ENCODE results near the gene MKNK1.

The MKNK1 gene

GRCh38 chr1:46512792-46513190 is 91.3 kb downstream of the MKNK1 start:
- peaks cover 19% of the 10 kb centered on the region; the same call in 1 of the 2 replicates for H3K27me3 ChIP-seq (ENCODE audit: control insufficient read depth, low read length)
- H3K36me3 ChIP-seq (ENCODE audit: control insufficient read depth, low read length) = no peaks in the 10 kb centered on the region
- no peaks in the 10 kb centered on the region for H3K4me1 ChIP-seq (ENCODE audit: control insufficient read depth, low read length)
- H3K4me2 ChIP-seq (ENCODE audit: low read length) = no peak overlapping the region
- H4K20me1 ChIP-seq (ENCODE audit: control insufficient read depth, insufficient read depth, low read depth, low read length) = no peaks in the 10 kb centered on the region; the same call in 1 of the 2 replicates
- no peaks in the 10 kb centered on the region for H3F3A ChIP-seq (ENCODE audit: control insufficient read depth, insufficient read depth)
- H3K79me2 ChIP-seq (ENCODE audit: control insufficient read depth, low read length) = no peaks in the 10 kb centered on the region
- H3K9me2 ChIP-seq (replicated peaks; ENCODE audit: control insufficient read depth, low read length) = no peaks in the 10 kb centered on the region
- H3K4me3 ChIP-seq (ENCODE audit: low read length) = no peak overlapping the region
- no peak overlapping the region for H3K27ac ChIP-seq (ENCODE audit: low read depth, low read length)
- TF ChIP-seq EZH2phosphoT487 (IDR thresholded peaks at IDR 0.05; ENCODE audit: borderline replicate concordance, low read length) (no peak), CTCF (IDR thresholded peaks at IDR 0.05; ENCODE audit: low read depth, low read length, poor library complexity, severe bottlenecking) (no peak)
- no peaks in the 10 kb centered on the region for H3K9me3 ChIP-seq (ENCODE audit: control insufficient read depth, insufficient read depth, low read length)

- Histone ChIP-seq H3F3A (ENCODE audit: control insufficient read depth, insufficient read depth) (no peaks in the 10 kb centered on the region), H4K20me1 (ENCODE audit: control insufficient read depth, insufficient read depth, low read depth, low read length) (no peaks in the 10 kb centered on the region; the same call in 1 of the 2 replicates), H3K79me2 (ENCODE audit: control insufficient read depth, low read length) (no peaks in the 10 kb centered on the region), H3K27ac (ENCODE audit: low read depth, low read length) (no peak overlapping the region), H3K9me3 (ENCODE audit: control insufficient read depth, insufficient read depth, low read length) (no peaks in the 10 kb centered on the region), H3K9me2 (replicated peaks; ENCODE audit: control insufficient read depth, low read length) (no peaks in the 10 kb centered on the region), H3K4me2 (ENCODE audit: low read length) (no peak overlapping the region), H3K4me1 (ENCODE audit: control insufficient read depth, low read length) (no peaks in the 10 kb centered on the region), H3K27me3 (ENCODE audit: control insufficient read depth, low read length) (peaks cover 19% of the 10 kb centered on the region; the same call in 1 of the 2 replicates), H3K4me3 (ENCODE audit: low read length) (no peak overlapping the region), H3K36me3 (ENCODE audit: control insufficient read depth, low read length) (no peaks in the 10 kb centered on the region)
- TF ChIP-seq CTCF (IDR thresholded peaks at IDR 0.05; ENCODE audit: low read depth, low read length, poor library complexity, severe bottlenecking) = no peak
- TF ChIP-seq EZH2phosphoT487 (IDR thresholded peaks at IDR 0.05; ENCODE audit: borderline replicate concordance, low read length) = no peak
Measured at GRCh38 chr1:46512135-46512791, 91.8 kb downstream of the MKNK1 start.

GRCh38 chr1:46510998-46511365 is 93.1 kb downstream of the MKNK1 start:
- peaks cover 14% of the 10 kb centered on the region; the same call in 1 of the 2 replicates for H3K27me3 ChIP-seq (ENCODE audit: control insufficient read depth, low read length)
- H3F3A ChIP-seq (ENCODE audit: control insufficient read depth, insufficient read depth) = no peaks in the 10 kb centered on the region
- H3K36me3 ChIP-seq (ENCODE audit: control insufficient read depth, low read length) = no peaks in the 10 kb centered on the region
- H3K4me3 ChIP-seq (ENCODE audit: low read length) = no peak overlapping the region
- TF ChIP-seq CTCF (IDR thresholded peaks at IDR 0.05; ENCODE audit: low read depth, low read length, poor library complexity, severe bottlenecking) (no peak), EZH2phosphoT487 (IDR thresholded peaks at IDR 0.05; ENCODE audit: borderline replicate concordance, low read length) (no peak)
- H3K27ac ChIP-seq (ENCODE audit: low read depth, low read length) = no peak overlapping the region
- H3K79me2 ChIP-seq (ENCODE audit: control insufficient read depth, low read length) = no peaks in the 10 kb centered on the region
- no peaks in the 10 kb centered on the region for H3K9me2 ChIP-seq (replicated peaks; ENCODE audit: control insufficient read depth, low read length)
- H3K4me2 ChIP-seq (ENCODE audit: low read length) = no peak overlapping the region
- no peaks in the 10 kb centered on the region for H3K9me3 ChIP-seq (ENCODE audit: control insufficient read depth, insufficient read depth, low read length)
- no peaks in the 10 kb centered on the region for H3K4me1 ChIP-seq (ENCODE audit: control insufficient read depth, low read length)
- H4K20me1 ChIP-seq (ENCODE audit: control insufficient read depth, insufficient read depth, low read depth, low read length) = no peaks in the 10 kb centered on the region

Measured in DOHH2 (cell line).